Endodermal cell (in vitro differentiated cells): ENCODE results near the gene UGP2. TPM values are rescaled to one million over a fixed set of nuclear protein-coding genes. Genes with fewer than 3 reads are reported as not detected.
"Not testable (repeated sequence)": the region's sequence is repeated elsewhere in the genome, so short reads cannot be mapped to it uniquely, and the experiment has no call there.

Experiments used
- DNase-seq: peaks from one replicate; pipeline ENCODE4 v3.0.0-alpha.2; 2017
- H3K27ac ChIP-seq: 2 replicates; pipeline ENCODE4 v1.5.1; 2013; ENCODE audit warnings: mild to moderate bottlenecking, low read depth, low read length, moderate library complexity
- H3K27me3 ChIP-seq: 2 replicates; pipeline ENCODE4 v1.6.1; 2013; ENCODE audit warnings: mild to moderate bottlenecking, low read length, moderate library complexity; ENCODE audit not compliant: insufficient read depth, control insufficient read depth, poor library complexity, severe bottlenecking
- H3K36me3 ChIP-seq: 2 replicates; pipeline ENCODE4 v1.7.0; 2013; ENCODE audit warnings: mild to moderate bottlenecking, low read length, moderate library complexity; ENCODE audit not compliant: control insufficient read depth, insufficient read depth
- H3K4me1 ChIP-seq: one replicate; pipeline ENCODE4 v1.7.0; 2013; ENCODE audit warnings: low read length; ENCODE audit not compliant: control insufficient read depth, insufficient read depth
- H3K4me3 ChIP-seq: 2 replicates; pipeline ENCODE4 v1.5.1; 2013; ENCODE audit warnings: mild to moderate bottlenecking, low read length, moderate library complexity
- H3K9ac ChIP-seq: 2 replicates; pipeline ENCODE4 v1.6.1; 2013; ENCODE audit warnings: mild to moderate bottlenecking, low read length, moderate library complexity; ENCODE audit not compliant: poor library complexity, severe bottlenecking; ENCODE audit errors: extremely low read depth
- H3K9me3 ChIP-seq: 2 replicates; pipeline ENCODE4 v1.6.1; 2013; ENCODE audit warnings: mild to moderate bottlenecking, low read length, moderate library complexity; ENCODE audit not compliant: control insufficient read depth
- H3K27ac Mint-ChIP-seq: 2 replicates; pipeline ENCODE4 v1.8.0; 2020; ENCODE audit warnings: mixed read lengths
- H3K27me3 Mint-ChIP-seq: 2 replicates; pipeline ENCODE4 v1.8.0; 2021; ENCODE audit warnings: mild to moderate bottlenecking, mixed read lengths; ENCODE audit not compliant: insufficient read depth
- H3K36me3 Mint-ChIP-seq: 2 replicates; pipeline ENCODE4 v1.8.0; 2020; ENCODE audit warnings: low read depth, mixed read lengths
- H3K4me1 Mint-ChIP-seq: 2 replicates; pipeline ENCODE4 v1.8.0; 2020; ENCODE audit warnings: mixed read lengths
- H3K4me3 Mint-ChIP-seq: 2 replicates; pipeline ENCODE4 v1.8.0; 2020; ENCODE audit warnings: mild to moderate bottlenecking, moderate library complexity, mixed read lengths
- H3K9me3 Mint-ChIP-seq: 2 replicates; pipeline ENCODE4 v1.8.0; 2020; ENCODE audit warnings: mild to moderate bottlenecking, mixed read lengths
- WGBS, 2 experiments: methylation state at CpG; one replicate each; pipeline versions ENCODE4 v1.1.5 to v1.1.7; 2013; ENCODE audit warnings: missing lambda C conversion rate in 2 of 2, mixed read lengths in 1 of 2; ENCODE audit not compliant: insufficient coverage in 1 of 2, insufficient read length in 1 of 2; 5-methylcytosine and 5-hydroxymethylcytosine counted together
- total RNA-seq, 2 donors: library from RNA; stranded (reverse); fragmentation: NEBNext Ultra II Directional in 1 of 2; extraction: Animal tissue kit (Norgen Biotek cat#: 25700) in 1 of 2; gene quantifications; 2 replicates in 1 of 2; 3 replicates in 1 of 2; pipeline ENCODE4 v1.2.1, GENCODE V29; 2021
- TF ChIP-seq, protein P1 (sequence below): fragments of 200-600 bp; sonication (generic); conservative IDR thresholded peaks from 2 replicates; pipeline ENCODE4 v1.5.0; 2021; ENCODE audit warnings: antibody characterized with exemption, mild to moderate bottlenecking

Gene UGP2
- total RNA-seq, 2 donors from 2014 or later: 104 to 136 TPM

DNA sequence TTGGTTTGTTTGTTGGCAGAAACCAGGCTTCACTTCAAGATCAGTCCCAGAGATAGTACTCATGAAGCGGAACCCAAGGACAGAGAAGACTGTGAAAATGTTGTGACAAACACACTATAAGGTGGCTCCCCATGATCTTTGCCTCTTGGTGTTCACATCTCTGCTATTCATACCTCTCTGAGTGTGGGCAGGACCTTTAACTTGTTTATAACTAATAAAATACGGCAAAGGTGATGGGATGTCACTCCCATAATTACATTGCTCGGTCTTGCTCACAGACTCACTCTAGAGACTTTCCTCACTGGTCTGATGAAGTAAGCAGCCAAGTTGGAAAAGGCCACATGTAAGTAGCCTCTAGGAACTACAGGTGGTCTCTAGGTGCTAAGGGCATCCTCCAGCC lies 30.6 kb upstream of the UGP2 start:
- no peaks in the 10 kb centered on the region for H3K27me3 ChIP-seq
- TF ChIP-seq, protein P1, sequence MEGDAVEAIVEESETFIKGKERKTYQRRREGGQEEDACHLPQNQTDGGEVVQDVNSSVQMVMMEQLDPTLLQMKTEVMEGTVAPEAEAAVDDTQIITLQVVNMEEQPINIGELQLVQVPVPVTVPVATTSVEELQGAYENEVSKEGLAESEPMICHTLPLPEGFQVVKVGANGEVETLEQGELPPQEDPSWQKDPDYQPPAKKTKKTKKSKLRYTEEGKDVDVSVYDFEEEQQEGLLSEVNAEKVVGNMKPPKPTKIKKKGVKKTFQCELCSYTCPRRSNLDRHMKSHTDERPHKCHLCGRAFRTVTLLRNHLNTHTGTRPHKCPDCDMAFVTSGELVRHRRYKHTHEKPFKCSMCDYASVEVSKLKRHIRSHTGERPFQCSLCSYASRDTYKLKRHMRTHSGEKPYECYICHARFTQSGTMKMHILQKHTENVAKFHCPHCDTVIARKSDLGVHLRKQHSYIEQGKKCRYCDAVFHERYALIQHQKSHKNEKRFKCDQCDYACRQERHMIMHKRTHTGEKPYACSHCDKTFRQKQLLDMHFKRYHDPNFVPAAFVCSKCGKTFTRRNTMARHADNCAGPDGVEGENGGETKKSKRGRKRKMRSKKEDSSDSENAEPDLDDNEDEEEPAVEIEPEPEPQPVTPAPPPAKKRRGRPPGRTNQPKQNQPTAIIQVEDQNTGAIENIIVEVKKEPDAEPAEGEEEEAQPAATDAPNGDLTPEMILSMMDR: no peak
- H3K9ac ChIP-seq: no peak overlapping the region
- H3K4me3 ChIP-seq: no peak overlapping the region
- WGBS, 2 experiments: 95 to 100% methylated on average over 3 of the region's 3 CpGs
- Mint-ChIP-seq H3K4me1 (no peaks in the 10 kb centered on the region), H3K36me3 (peaks cover 10% of the 10 kb centered on the region), H3K4me3 (no peak overlapping the region), H3K27ac (no peak overlapping the region), H3K9me3 (peaks cover 29% of the 10 kb centered on the region), H3K27me3 (no peaks in the 10 kb centered on the region)
- DNase-seq: no peak
- H3K36me3 ChIP-seq: no peaks in the 10 kb centered on the region
- peaks cover 15% of the 10 kb centered on the region for H3K9me3 ChIP-seq
- no peak overlapping the region for H3K27ac ChIP-seq
- no peaks in the 10 kb centered on the region for H3K4me1 ChIP-seq

DNA sequence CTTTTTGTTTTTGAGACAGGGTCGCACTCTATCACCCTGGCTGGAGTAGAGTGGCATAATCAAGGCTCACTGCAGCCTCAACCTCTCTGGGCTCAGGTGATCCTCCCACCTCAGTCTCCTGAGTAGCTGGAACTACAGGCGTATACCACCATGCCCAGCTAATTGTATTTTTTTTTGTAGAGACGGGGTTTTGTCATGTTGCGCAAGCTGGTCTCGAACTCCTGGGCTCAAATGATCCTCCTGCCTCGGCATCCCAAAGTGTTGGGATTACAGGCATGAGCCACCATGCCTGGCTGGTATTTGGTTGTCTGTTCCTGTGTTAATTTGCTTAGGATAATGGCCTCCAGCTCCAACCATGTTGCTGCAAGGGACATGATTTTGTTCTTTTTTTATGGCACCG lies 29.8 kb upstream of the UGP2 start:
- not testable (repeated sequence) for H3K27me3 Mint-ChIP-seq

DNA sequence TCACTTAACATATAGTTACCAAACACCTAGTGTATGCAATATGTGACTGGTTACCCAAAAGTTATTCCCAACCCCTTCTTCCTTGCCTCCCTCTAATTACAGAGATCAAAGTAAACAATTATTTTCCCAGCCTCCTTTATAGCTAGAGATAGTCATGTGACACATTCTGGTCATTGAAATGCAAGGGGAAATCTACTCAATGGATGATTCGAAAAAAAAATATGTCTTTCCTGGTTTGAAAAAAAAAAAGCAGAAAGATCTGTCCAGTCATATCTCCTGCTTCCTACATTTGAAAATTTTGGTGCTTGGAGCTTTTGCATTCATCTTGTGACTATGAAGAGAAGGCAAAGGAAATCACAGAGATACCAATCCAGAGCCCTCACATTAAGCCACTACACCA lies 27.6 kb upstream of the UGP2 start:
- Histone ChIP-seq H3K4me3 (no peak overlapping the region), H3K27me3 (no peaks in the 10 kb centered on the region), H3K27ac (no peak overlapping the region), H3K9ac (no peak overlapping the region), H3K4me1 (no peaks in the 10 kb centered on the region), H3K36me3 (no peaks in the 10 kb centered on the region), H3K9me3 (peaks cover 5% of the 10 kb centered on the region)
- Mint-ChIP-seq H3K9me3 (peaks cover 5% of the 10 kb centered on the region), H3K36me3 (peaks cover 2% of the 10 kb centered on the region), H3K27me3 (no peaks in the 10 kb centered on the region), H3K27ac (no peak overlapping the region), H3K4me3 (no peak overlapping the region), H3K4me1 (no peaks in the 10 kb centered on the region)
- 82 to 97% methylated on average over 1 of the region's 1 CpG for WGBS, 2 experiments
- TF ChIP-seq, protein P1: no peak
- DNase-seq: no peak

More for the DNA sequence above, 29.8 kb upstream of the UGP2 start:
- H3K4me1 Mint-ChIP-seq, H3K27me3 ChIP-seq, H3K4me3 Mint-ChIP-seq, H3K27ac ChIP-seq, H3K9me3 ChIP-seq, H3K27ac Mint-ChIP-seq, H3K36me3 ChIP-seq, H3K4me1 ChIP-seq, H3K9ac ChIP-seq, H3K4me3 ChIP-seq, DNase-seq, H3K36me3 Mint-ChIP-seq: not testable (repeated sequence)
- 96 to 100% methylated on average over 4 to 7 of the region's 7 CpGs for WGBS, 2 experiments
- peaks cover 21% of the 10 kb centered on the region for H3K9me3 Mint-ChIP-seq

DNA sequence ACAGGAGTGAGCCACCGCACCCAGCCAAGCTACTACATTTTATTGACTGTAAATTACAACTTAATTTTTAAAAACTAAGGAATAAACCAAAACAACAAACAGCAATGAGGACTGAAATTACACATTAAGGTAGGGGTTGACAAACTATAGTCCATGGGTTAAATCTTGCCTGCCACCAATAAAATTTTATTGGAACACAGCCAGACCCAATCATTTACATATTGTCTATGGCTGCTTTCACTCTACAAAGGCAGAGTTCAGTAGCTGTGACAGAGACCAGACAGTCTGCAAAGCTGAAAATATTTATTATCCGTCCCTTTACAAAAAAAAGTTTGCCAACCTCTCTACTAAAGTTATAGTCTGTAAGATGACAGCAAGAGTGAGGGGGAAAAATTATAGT lies 24.3 kb upstream of the UGP2 start:
- TF ChIP-seq, protein P1: no peak
- Histone ChIP-seq H3K27ac (no peak overlapping the region), H3K36me3 (no peaks in the 10 kb centered on the region), H3K4me1 (no peaks in the 10 kb centered on the region), H3K27me3 (no peaks in the 10 kb centered on the region), H3K9me3 (no peaks in the 10 kb centered on the region), H3K4me3 (no peak overlapping the region), H3K9ac (no peak overlapping the region)
- no peak overlapping the region for H3K4me3 Mint-ChIP-seq
- DNase-seq: no peak
- H3K4me1 Mint-ChIP-seq: peaks cover 4% of the 10 kb centered on the region
- H3K27me3 Mint-ChIP-seq: no peaks in the 10 kb centered on the region
- no peaks in the 10 kb centered on the region for H3K9me3 Mint-ChIP-seq
- H3K36me3 Mint-ChIP-seq: no peaks in the 10 kb centered on the region
- WGBS, 2 experiments: 100% methylated on average over 2 of the region's 2 CpGs; no CpG with 5 or more reads in 1 of the 2 experiments
- H3K27ac Mint-ChIP-seq: no peak overlapping the region
